GM04504 (cell line): ENCODE data around the gene IP6K2.
A peak's percentile ranks its signal among the peaks of the same experiment; 100 is the strongest.
"Not testable (repeated sequence)": the region's sequence is repeated elsewhere in the genome, so short reads cannot be mapped to it uniquely, and the experiment has no call there.

Experiments used
- DNase-seq: peaks from one replicate; pipeline ENCODE4 v3.0.0-alpha.2; 2012; ENCODE audit warnings: low read depth

IP6K2 gene

GRCh38 chr3:48716982-48717746, at the start of gene IP6K2:
Gene IP6K2 (minus strand): TSS chr3:48717221. CDS start chr3:48695291, 21,930 bp downstream.
- peak; percentile 95 for DNase-seq

GRCh38 chr3:48765376-48765775, 48.4 kb upstream of the IP6K2 start:
- DNase-seq, result no peak

GRCh38 chr3:48762816-48763215, 45.8 kb upstream of the IP6K2 start:
- DNase-seq, result no peak

- not testable (repeated sequence) for DNase-seq
Observed at GRCh38 chr3:48759991-48760540, 43.0 kb upstream of the IP6K2 start.

- not testable (repeated sequence) for DNase-seq
Observed at GRCh38 chr3:48759531-48759930, 42.5 kb upstream of the IP6K2 start.

GRCh38 chr3:48759071-48759470, 42.0 kb upstream of the IP6K2 start:
- no peak for DNase-seq

GRCh38 chr3:48756640-48757039, 39.6 kb upstream of the IP6K2 start:
- DNase-seq, result no peak

- no peak for DNase-seq
Observed at GRCh38 chr3:48750856-48751255, 33.8 kb upstream of the IP6K2 start.

- DNase-seq, result no peak
Observed at GRCh38 chr3:48748754-48749153, 31.7 kb upstream of the IP6K2 start.

- DNase-seq, result no peak
Observed at GRCh38 chr3:48747706-48748105, 30.7 kb upstream of the IP6K2 start.

GRCh38 chr3:48747015-48747615, 30.1 kb upstream of the IP6K2 start:
- no peak for DNase-seq

GRCh38 chr3:48743773-48744172, 26.8 kb upstream of the IP6K2 start:
- no peak for DNase-seq

GRCh38 chr3:48741226-48741625, 24.2 kb upstream of the IP6K2 start:
- not testable (repeated sequence) for DNase-seq

GRCh38 chr3:48739955-48740823, 23.2 kb upstream of the IP6K2 start:
- DNase-seq, result peak; percentile 56

- no peak for DNase-seq
Observed at GRCh38 chr3:48739617-48739954, 22.6 kb upstream of the IP6K2 start.

- DNase-seq, result no peak
Observed at GRCh38 chr3:48738926-48739616, 22.1 kb upstream of the IP6K2 start.

GRCh38 chr3:48738144-48738536, 21.1 kb upstream of the IP6K2 start:
- DNase-seq, result no peak

- not testable (repeated sequence) for DNase-seq
Observed at GRCh38 chr3:48735075-48735767, 18.2 kb upstream of the IP6K2 start.

GRCh38 chr3:48734541-48734940, 17.5 kb upstream of the IP6K2 start:
- DNase-seq, result not testable (repeated sequence)

GRCh38 chr3:48733752-48734518, 16.9 kb upstream of the IP6K2 start:
- DNase-seq, result not testable (repeated sequence)
